22Rv1 (cell line): ENCODE measurements around the gene PAMR1.

Experiments used
- ZFX ChIP-seq: fragments of 450-650 bp; IDR thresholded peaks from 2 replicates; pipeline ENCODE4 v1.6.1; 2017; ENCODE audit warnings: antibody characterized with exemption, borderline replicate concordance
- TF ChIP-seq, protein P1 (sequence below): fragments of 450-650 bp; IDR thresholded peaks from 2 replicates; pipeline ENCODE4 v1.5.1; 2017; ENCODE audit warnings: mild to moderate bottlenecking

DNA sequence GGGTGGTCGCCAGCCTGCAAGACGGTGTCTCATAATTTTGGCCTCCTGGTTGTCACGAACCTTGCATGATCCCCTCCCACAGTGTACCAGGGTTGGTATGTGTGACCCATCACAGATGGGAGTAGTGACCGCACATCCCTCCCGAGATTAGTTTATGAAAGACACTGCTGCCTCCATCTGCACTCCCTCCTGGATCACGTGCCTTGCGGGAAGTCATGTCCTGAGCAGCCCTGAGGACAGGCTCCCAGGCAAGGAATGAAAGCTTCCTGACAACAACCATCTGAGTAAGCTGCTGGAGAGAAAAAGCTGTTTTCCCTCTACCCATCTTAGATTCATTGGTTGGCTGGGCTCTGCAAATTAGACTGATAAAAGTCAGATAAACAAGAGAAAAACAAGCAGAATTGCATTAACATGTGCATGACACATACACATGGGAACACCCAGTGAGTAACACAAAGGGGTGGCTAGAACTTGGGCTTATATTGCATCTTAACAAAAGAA is 14.4 kb upstream of the PAMR1 start:
- TF ChIP-seq, protein P1, sequence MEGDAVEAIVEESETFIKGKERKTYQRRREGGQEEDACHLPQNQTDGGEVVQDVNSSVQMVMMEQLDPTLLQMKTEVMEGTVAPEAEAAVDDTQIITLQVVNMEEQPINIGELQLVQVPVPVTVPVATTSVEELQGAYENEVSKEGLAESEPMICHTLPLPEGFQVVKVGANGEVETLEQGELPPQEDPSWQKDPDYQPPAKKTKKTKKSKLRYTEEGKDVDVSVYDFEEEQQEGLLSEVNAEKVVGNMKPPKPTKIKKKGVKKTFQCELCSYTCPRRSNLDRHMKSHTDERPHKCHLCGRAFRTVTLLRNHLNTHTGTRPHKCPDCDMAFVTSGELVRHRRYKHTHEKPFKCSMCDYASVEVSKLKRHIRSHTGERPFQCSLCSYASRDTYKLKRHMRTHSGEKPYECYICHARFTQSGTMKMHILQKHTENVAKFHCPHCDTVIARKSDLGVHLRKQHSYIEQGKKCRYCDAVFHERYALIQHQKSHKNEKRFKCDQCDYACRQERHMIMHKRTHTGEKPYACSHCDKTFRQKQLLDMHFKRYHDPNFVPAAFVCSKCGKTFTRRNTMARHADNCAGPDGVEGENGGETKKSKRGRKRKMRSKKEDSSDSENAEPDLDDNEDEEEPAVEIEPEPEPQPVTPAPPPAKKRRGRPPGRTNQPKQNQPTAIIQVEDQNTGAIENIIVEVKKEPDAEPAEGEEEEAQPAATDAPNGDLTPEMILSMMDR, result no peak
- TF ChIP-seq ZFX, result no peak
